Choroid plexus epithelial cell (primary cell): ENCODE measurements around the gene PTPRE.

Experiments
- DNase-seq: peaks from one replicate; pipeline ENCODE4 v3.0.0-alpha.2; 2010; ENCODE audit warnings: low read depth
- H3K4me3 ChIP-seq: 2 replicates; pipeline ENCODE4 v1.5.1; 2011; ENCODE audit warnings: low read depth, mild to moderate bottlenecking, control low read depth, low read length, moderate library complexity
- TF ChIP-seq, protein P1 (sequence below): conservative IDR thresholded peaks from 2 replicates; pipeline ENCODE4 v1.5.1; 2011; ENCODE audit warnings: low read depth, mild to moderate bottlenecking, control low read depth, inconsistent platforms, low read length, moderate library complexity

Gene PTPRE

DNA sequence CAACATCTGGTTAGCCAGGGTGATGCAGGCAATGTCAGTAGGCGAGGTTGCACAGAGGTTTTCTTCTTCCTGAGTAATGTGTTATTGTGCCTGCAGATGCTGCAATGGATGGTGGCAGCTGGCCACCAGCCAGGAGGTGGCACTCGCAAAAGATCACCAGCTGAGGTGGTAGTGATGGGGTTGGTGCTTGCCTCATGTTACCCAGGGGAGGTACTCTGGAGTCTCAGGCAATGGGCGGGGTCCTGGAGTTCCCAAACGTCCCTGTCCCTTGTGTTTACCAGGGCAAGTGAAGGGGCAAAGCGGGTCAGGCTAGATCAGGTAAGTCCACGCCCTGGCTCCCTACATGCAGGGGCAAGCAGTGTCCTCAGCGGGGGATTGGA is 35.3 kb upstream of the PTPRE start:
- no peak for DNase-seq
- TF ChIP-seq, protein P1, sequence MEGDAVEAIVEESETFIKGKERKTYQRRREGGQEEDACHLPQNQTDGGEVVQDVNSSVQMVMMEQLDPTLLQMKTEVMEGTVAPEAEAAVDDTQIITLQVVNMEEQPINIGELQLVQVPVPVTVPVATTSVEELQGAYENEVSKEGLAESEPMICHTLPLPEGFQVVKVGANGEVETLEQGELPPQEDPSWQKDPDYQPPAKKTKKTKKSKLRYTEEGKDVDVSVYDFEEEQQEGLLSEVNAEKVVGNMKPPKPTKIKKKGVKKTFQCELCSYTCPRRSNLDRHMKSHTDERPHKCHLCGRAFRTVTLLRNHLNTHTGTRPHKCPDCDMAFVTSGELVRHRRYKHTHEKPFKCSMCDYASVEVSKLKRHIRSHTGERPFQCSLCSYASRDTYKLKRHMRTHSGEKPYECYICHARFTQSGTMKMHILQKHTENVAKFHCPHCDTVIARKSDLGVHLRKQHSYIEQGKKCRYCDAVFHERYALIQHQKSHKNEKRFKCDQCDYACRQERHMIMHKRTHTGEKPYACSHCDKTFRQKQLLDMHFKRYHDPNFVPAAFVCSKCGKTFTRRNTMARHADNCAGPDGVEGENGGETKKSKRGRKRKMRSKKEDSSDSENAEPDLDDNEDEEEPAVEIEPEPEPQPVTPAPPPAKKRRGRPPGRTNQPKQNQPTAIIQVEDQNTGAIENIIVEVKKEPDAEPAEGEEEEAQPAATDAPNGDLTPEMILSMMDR = no peak
- no peak overlapping the region for H3K4me3 ChIP-seq

GRCh38 chr10:127872011-127872761 is 34.7 kb upstream of the PTPRE start:
- TF ChIP-seq, protein P1 = no peak
- DNase-seq = peak; percentile 21
- no peak overlapping the region for H3K4me3 ChIP-seq

DNA sequence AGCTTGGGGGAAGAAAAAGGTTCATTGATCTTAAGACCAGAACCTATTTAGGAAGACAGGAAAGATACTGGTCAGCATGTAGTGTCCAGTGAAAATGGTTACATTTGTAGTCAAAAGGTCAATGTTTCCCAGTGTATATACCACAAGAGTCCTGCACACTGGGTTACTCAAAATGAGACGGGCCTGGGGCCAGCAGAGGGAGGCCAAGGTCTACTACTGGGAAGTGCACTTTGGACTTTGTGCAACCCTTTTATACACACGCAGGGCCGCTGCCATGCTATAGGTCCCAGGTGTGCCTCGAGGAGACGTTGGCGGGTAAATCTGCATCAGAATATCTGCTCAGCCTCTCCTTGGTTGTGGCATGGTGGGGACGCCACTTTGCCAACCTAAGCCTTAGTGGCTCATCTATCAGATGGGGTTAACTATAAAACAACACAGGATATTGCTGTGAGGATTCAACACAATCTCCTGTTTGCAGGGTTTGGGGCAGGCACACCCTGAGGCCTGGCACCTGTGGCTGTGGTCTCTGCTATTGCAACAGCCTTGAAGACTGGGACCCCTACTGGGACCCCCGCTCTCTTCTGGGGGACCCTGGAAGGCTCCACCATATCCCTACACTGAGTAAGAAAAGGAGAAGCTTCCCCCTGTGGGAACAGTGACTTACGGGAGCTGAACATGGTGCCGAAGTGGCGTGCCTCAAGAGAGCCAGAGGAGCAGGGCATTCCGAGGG is 33.9 kb upstream of the PTPRE start:
- no peak overlapping the region for H3K4me3 ChIP-seq
- TF ChIP-seq, protein P1 = peak; percentile 33
- DNase-seq = no peak

- H3K4me3 ChIP-seq = no peak overlapping the region
- DNase-seq = no peak
- TF ChIP-seq, protein P1 = no peak
These were observed 32.9 kb upstream of the PTPRE start for GRCh38 chr10:127873901-127874470.

DNA sequence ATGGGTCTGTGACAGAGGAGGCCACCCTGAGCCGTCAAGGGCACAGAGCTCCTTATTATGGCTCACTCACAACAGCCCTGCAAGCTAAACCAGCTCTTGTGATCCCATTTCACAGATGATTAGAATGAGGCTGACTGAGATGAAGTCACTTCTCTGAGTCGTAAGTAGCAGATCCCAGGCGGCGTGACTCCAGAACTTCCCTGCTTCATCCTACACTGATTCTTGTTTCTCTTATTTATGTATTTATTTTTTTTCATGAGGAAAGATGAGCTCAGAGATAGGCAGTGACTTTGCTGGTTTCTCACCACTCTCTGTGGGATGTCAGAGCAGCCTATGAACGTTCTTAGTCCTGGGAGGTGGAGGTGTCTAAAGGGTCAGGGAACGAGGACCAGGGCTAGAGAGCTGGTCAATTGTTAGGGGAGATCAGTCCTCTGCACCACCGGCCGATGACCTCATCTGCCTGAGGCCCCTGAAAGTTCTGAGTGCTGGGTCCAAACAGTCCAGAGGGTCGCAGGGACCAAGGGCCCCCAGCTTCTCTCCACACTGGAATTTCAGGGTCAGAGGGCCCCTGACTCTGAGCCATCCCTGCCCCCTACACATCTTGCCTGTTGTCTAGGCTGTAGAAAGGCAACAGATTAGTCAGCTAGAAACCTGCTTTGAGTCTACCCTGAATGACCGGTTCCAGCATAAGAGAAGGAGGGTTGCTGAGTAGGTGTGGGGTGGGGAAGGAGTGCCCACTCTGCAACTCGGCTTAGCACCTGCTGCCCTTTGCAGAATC is 32.0 kb upstream of the PTPRE start:
- TF ChIP-seq, protein P1 = no peak
- no peak overlapping the region for H3K4me3 ChIP-seq
- DNase-seq = no peak

DNA sequence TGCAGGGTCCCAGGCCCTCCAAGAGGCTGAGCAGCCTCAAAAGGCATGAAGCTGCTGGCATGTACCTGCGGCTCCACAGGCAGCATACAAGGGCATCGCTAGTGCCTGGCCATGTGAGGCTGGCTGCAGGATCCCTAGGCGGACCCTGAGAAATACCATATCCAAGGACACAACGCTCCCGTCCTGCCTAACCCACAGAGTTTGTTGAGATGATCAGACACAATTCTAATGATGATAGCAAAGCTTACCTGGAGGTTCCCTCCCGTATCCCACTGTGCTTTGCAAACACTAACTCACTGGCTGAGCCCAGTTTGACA is 31.5 kb upstream of the PTPRE start:
- DNase-seq = no peak
- no peak overlapping the region for H3K4me3 ChIP-seq
- TF ChIP-seq, protein P1 = no peak
